Measurements from ENCODE around the gene GRIK2. TPM values are rescaled to one million over a fixed set of nuclear protein-coding genes. Genes with fewer than 3 reads are reported as not detected.

GRIK2 gene
- total and polyA plus RNA-seq, 7 donors: 0.25 to 8.9 (median 2.1) TPM; not detected in 2

- DNase-seq: no peak
- Histone ChIP-seq H3K27ac (no peak overlapping the region), H3K36me3 (no peaks in the 10 kb centered on the region), H3K9me3 (no peaks in the 10 kb centered on the region), H3K27me3 (no peaks in the 10 kb centered on the region), H3K4me1 (no peaks in the 10 kb centered on the region), H3K4me3 (no peak overlapping the region)
- TF ChIP-seq POLR2A (IDR thresholded peaks at IDR 0.05) (no peak), EP300 (IDR thresholded peaks at IDR 0.05) (no peak), POLR2AphosphoS5 (IDR thresholded peaks at IDR 0.05) (no peak)
- TF ChIP-seq, protein P1, sequence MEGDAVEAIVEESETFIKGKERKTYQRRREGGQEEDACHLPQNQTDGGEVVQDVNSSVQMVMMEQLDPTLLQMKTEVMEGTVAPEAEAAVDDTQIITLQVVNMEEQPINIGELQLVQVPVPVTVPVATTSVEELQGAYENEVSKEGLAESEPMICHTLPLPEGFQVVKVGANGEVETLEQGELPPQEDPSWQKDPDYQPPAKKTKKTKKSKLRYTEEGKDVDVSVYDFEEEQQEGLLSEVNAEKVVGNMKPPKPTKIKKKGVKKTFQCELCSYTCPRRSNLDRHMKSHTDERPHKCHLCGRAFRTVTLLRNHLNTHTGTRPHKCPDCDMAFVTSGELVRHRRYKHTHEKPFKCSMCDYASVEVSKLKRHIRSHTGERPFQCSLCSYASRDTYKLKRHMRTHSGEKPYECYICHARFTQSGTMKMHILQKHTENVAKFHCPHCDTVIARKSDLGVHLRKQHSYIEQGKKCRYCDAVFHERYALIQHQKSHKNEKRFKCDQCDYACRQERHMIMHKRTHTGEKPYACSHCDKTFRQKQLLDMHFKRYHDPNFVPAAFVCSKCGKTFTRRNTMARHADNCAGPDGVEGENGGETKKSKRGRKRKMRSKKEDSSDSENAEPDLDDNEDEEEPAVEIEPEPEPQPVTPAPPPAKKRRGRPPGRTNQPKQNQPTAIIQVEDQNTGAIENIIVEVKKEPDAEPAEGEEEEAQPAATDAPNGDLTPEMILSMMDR (IDR thresholded peaks at IDR 0.05): no peak
- intact Hi-C loops (cut with DNase I): no loop called here
- 78 to 86% methylated on average over 2 of the region's 2 CpGs for WGBS, 2 donors
Measured at GRCh38 chr6:101931766-101932165, 538.3 kb downstream of the GRIK2 start.

DNA sequence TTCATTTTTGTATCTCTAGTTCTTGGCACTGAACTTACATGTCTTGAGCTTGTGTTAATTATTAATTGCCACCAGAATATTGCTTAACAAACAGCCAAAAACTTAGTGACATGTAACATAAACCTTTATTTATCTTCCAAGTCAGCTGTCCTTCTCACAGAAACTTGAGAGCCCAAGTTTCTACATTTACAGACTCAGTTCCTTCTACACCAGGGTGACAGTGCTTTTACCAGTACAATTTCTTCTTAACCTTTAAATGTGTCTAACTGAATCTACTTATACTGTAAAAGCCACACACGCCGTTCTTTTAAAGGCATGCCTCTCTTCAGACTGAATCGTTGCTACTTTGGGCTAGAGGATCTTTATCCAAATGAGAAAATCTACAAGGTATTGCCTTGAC lies 539.2 kb downstream of the GRIK2 start:
- TF ChIP-seq, protein P1 (IDR thresholded peaks at IDR 0.05): no peak
- TF ChIP-seq POLR2AphosphoS5 (IDR thresholded peaks at IDR 0.05): no peak
- no peak for TF ChIP-seq POLR2A (IDR thresholded peaks at IDR 0.05)
- no peak for TF ChIP-seq EP300 (IDR thresholded peaks at IDR 0.05)
- H3K4me3 ChIP-seq: no peak overlapping the region
- 76 to 88% methylated on average over 3 of the region's 3 CpGs for WGBS, 2 donors

GRCh38 chr6:101935732-101936131 lies 542.2 kb downstream of the GRIK2 start:
- H3K9me3 ChIP-seq: no peaks in the 10 kb centered on the region
- no peak overlapping the region for H3K4me3 ChIP-seq
- no peak overlapping the region for H3K27ac ChIP-seq
- WGBS, 2 donors: 89 to 90% methylated on average over 1 of the region's 1 CpG
- H3K36me3 ChIP-seq: no peaks in the 10 kb centered on the region
- intact Hi-C loops (cut with DNase I): no loop called here
- H3K27me3 ChIP-seq: no peaks in the 10 kb centered on the region
- no peak for TF ChIP-seq EP300 (IDR thresholded peaks at IDR 0.05)
- TF ChIP-seq POLR2A (IDR thresholded peaks at IDR 0.05): no peak
- TF ChIP-seq, protein P1 (IDR thresholded peaks at IDR 0.05): no peak
- TF ChIP-seq POLR2AphosphoS5 (IDR thresholded peaks at IDR 0.05): no peak
- H3K4me1 ChIP-seq: no peaks in the 10 kb centered on the region
- DNase-seq: no peak

More for the DNA sequence above, 539.2 kb downstream of the GRIK2 start:
- Histone ChIP-seq H3K36me3 (no peaks in the 10 kb centered on the region), H3K9me3 (no peaks in the 10 kb centered on the region), H3K27me3 (no peaks in the 10 kb centered on the region), H3K4me1 (no peaks in the 10 kb centered on the region), H3K27ac (no peak overlapping the region)
- intact Hi-C loops (cut with DNase I): no loop called here
- no peak for DNase-seq

GRCh38 chr6:101936516-101936915 lies 543.0 kb downstream of the GRIK2 start:
- TF ChIP-seq EP300 (IDR thresholded peaks at IDR 0.05) (no peak), POLR2AphosphoS5 (IDR thresholded peaks at IDR 0.05) (no peak), POLR2A (IDR thresholded peaks at IDR 0.05) (no peak)
- TF ChIP-seq, protein P1 (IDR thresholded peaks at IDR 0.05): no peak
- 32 to 68% methylated on average over 1 of the region's 1 CpG for WGBS, 2 donors
- Histone ChIP-seq H3K27ac (no peak overlapping the region), H3K4me1 (no peaks in the 10 kb centered on the region), H3K4me3 (no peak overlapping the region), H3K9me3 (no peaks in the 10 kb centered on the region), H3K36me3 (no peaks in the 10 kb centered on the region), H3K27me3 (no peaks in the 10 kb centered on the region)
- intact Hi-C loops (cut with DNase I): no loop called here
- DNase-seq: no peak

DNA sequence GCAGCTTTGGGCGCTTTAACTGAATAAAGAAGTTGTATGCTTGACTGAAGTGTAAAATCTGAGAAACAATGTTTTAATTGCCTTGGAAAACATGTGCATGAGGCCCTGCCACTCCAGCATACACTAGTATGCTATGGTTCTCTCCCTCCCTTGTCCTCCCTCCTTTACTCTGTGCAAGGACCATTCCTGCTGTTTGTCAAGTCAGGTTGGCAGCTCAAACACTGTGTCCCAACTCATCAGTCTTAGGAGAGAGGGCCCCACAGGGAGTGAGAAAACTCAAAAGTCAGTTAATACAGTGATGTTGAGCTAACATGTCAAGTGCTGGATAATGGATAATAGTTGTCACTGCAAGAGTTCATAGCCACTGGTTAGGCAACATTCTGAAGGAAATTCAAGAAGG lies 543.6 kb downstream of the GRIK2 start:
- no peaks in the 10 kb centered on the region for H3K9me3 ChIP-seq
- no peak overlapping the region for H3K4me3 ChIP-seq
- intact Hi-C loops (cut with DNase I): no loop called here
- no peaks in the 10 kb centered on the region for H3K27me3 ChIP-seq
- no peaks in the 10 kb centered on the region for H3K36me3 ChIP-seq
- TF ChIP-seq, protein P1 (IDR thresholded peaks at IDR 0.05): no peak
- no peak for TF ChIP-seq POLR2AphosphoS5 (IDR thresholded peaks at IDR 0.05)
- TF ChIP-seq EP300 (IDR thresholded peaks at IDR 0.05): no peak
- TF ChIP-seq POLR2A (IDR thresholded peaks at IDR 0.05): no peak
- no peak for DNase-seq
- no peaks in the 10 kb centered on the region for H3K4me1 ChIP-seq
- no peak overlapping the region for H3K27ac ChIP-seq
- WGBS, 2 donors: 94 to 98% methylated on average over 1 of the region's 1 CpG
